IPS-18c (cell line): ENCODE data around the gene ISYNA1.

Experiments used
- H3K4me3 ChIP-seq: 2 replicates; pipeline ENCODE4 v1.7.0; 2013; ENCODE audit warnings: low read depth, mild to moderate bottlenecking, low read length, moderate library complexity; ENCODE audit not compliant: insufficient read depth
- H3K9me3 ChIP-seq: one replicate; pipeline ENCODE4 v1.6.1; 2013; ENCODE audit warnings: mild to moderate bottlenecking, low read length, moderate library complexity; ENCODE audit not compliant: control insufficient read depth, insufficient read depth

ISYNA1 gene

GRCh38 chr19:18470787-18471186 lies 32.9 kb upstream of the ISYNA1 start:
- H3K9me3 ChIP-seq: no peaks in the 10 kb centered on the region

GRCh38 chr19:18469069-18469846 lies 31.3 kb upstream of the ISYNA1 start:
- H3K4me3 ChIP-seq: no peak overlapping the region
- H3K9me3 ChIP-seq: no peaks in the 10 kb centered on the region

More at GRCh38 chr19:18470787-18471186, 32.9 kb upstream of the ISYNA1 start:
- no peak overlapping the region for H3K4me3 ChIP-seq

- Histone ChIP-seq H3K4me3 (no peak overlapping the region), H3K9me3 (no peaks in the 10 kb centered on the region)
These were observed 30.6 kb upstream of the ISYNA1 start for GRCh38 chr19:18468517-18468916.

- Histone ChIP-seq H3K9me3 (no peaks in the 10 kb centered on the region), H3K4me3 (no peak overlapping the region)
These were observed 30.0 kb upstream of the ISYNA1 start for GRCh38 chr19:18467978-18468377.

GRCh38 chr19:18466354-18466753 lies 28.4 kb upstream of the ISYNA1 start:
- no peak overlapping the region for H3K4me3 ChIP-seq
- H3K9me3 ChIP-seq: no peaks in the 10 kb centered on the region

GRCh38 chr19:18465964-18466339 lies 28.0 kb upstream of the ISYNA1 start:
- H3K4me3 ChIP-seq: no peak overlapping the region
- no peaks in the 10 kb centered on the region for H3K9me3 ChIP-seq

- Histone ChIP-seq H3K4me3 (no peak overlapping the region), H3K9me3 (no peaks in the 10 kb centered on the region)
These were observed 27.5 kb upstream of the ISYNA1 start for GRCh38 chr19:18465214-18465963.

GRCh38 chr19:18464646-18465045 lies 26.7 kb upstream of the ISYNA1 start:
- Histone ChIP-seq H3K4me3 (no peak overlapping the region), H3K9me3 (no peaks in the 10 kb centered on the region)

- Histone ChIP-seq H3K9me3 (no peaks in the 10 kb centered on the region), H3K4me3 (no peak overlapping the region)
These were observed 23.5 kb upstream of the ISYNA1 start for GRCh38 chr19:18461471-18461870.

GRCh38 chr19:18460900-18461299 lies 23.0 kb upstream of the ISYNA1 start:
- H3K9me3 ChIP-seq: no peaks in the 10 kb centered on the region
- no peak overlapping the region for H3K4me3 ChIP-seq

- H3K9me3 ChIP-seq: no peaks in the 10 kb centered on the region
- H3K4me3 ChIP-seq: no peak overlapping the region
These were observed 19.8 kb upstream of the ISYNA1 start for GRCh38 chr19:18457483-18458331.

- Histone ChIP-seq H3K4me3 (no peak overlapping the region), H3K9me3 (no peaks in the 10 kb centered on the region)
These were observed 19.0 kb upstream of the ISYNA1 start for GRCh38 chr19:18456974-18457373.

- no peak overlapping the region for H3K4me3 ChIP-seq
- no peaks in the 10 kb centered on the region for H3K9me3 ChIP-seq
These were observed 18.3 kb upstream of the ISYNA1 start for GRCh38 chr19:18456279-18456678.

GRCh38 chr19:18453269-18454024 lies 15.5 kb upstream of the ISYNA1 start:
- no peak overlapping the region for H3K4me3 ChIP-seq
- no peaks in the 10 kb centered on the region for H3K9me3 ChIP-seq

- no peaks in the 10 kb centered on the region for H3K9me3 ChIP-seq
- no peak overlapping the region for H3K4me3 ChIP-seq
These were observed 14.5 kb upstream of the ISYNA1 start for GRCh38 chr19:18452386-18452785.

GRCh38 chr19:18450931-18451836 lies 13.3 kb upstream of the ISYNA1 start:
- Histone ChIP-seq H3K9me3 (no peaks in the 10 kb centered on the region), H3K4me3 (no peak overlapping the region)
